OCI-LY1 (cell line): ENCODE data around the gene NECTIN3.

Source experiments
- H2AFZ ChIP-seq: fragments of 200-600 bp; sonication (generic), shearing (Covaris generic); 2 replicates; pipeline ENCODE4 v1.6.0; 2014; ENCODE audit warnings: antibody characterized with exemption, mild to moderate bottlenecking, low read length
- H3F3A ChIP-seq: fragments of 200-600 bp; sonication (generic), shearing (Covaris generic); 2 replicates; pipeline ENCODE4 v1.6.0; 2014; ENCODE audit warnings: mild to moderate bottlenecking, antibody characterized with exemption, low read length, moderate library complexity; ENCODE audit not compliant: insufficient read depth
- H3K27ac ChIP-seq: fragments of 200-600 bp; sonication (generic); 2 replicates; pipeline ENCODE4 v1.5.1; 2014; ENCODE audit warnings: low read length, mixed run types, mild to moderate bottlenecking, low read depth; ENCODE audit not compliant: poor library complexity, severe bottlenecking
- H3K27me3 ChIP-seq: fragments of 200-600 bp; sonication (generic); 2 replicates; pipeline ENCODE4 v1.6.0; 2014; ENCODE audit warnings: antibody characterized with exemption, mild to moderate bottlenecking, low read length, moderate library complexity; ENCODE audit not compliant: insufficient read depth
- H3K36me3 ChIP-seq: fragments of 200-600 bp; sonication (generic); 2 replicates; pipeline ENCODE4 v1.6.1; 2014; ENCODE audit warnings: mild to moderate bottlenecking, antibody characterized with exemption, low read length, moderate library complexity, mixed read lengths; ENCODE audit not compliant: insufficient read depth
- H3K4me1 ChIP-seq: fragments of 200-600 bp; sonication (generic); 2 replicates; pipeline ENCODE4 v1.5.1; 2014; ENCODE audit warnings: mild to moderate bottlenecking, low read length, moderate library complexity; ENCODE audit not compliant: insufficient read depth, severe bottlenecking
- H3K4me2 ChIP-seq: fragments of 200-600 bp; sonication (generic), shearing (Covaris generic); 2 replicates; pipeline ENCODE4 v1.6.1; 2014; ENCODE audit warnings: low read length
- H3K4me3 ChIP-seq: fragments of 200-600 bp; sonication (generic); 2 replicates; pipeline ENCODE4 v1.5.1; 2014; ENCODE audit warnings: low read length, low read depth, mild to moderate bottlenecking, mixed read lengths; ENCODE audit not compliant: poor library complexity, severe bottlenecking
- H3K79me2 ChIP-seq: fragments of 200-600 bp; shearing (Covaris generic); 2 replicates; pipeline ENCODE4 v1.6.1; 2016; ENCODE audit warnings: mixed run types, low read length, mixed read lengths; ENCODE audit not compliant: insufficient read depth
- H3K9ac ChIP-seq: fragments of 200-600 bp; sonication (generic), shearing (Covaris generic); 2 replicates; pipeline ENCODE4 v1.6.1; 2014; ENCODE audit warnings: mild to moderate bottlenecking, low read length, mixed read lengths
- H3K9me2 ChIP-seq: fragments of 200-600 bp; sonication (generic), shearing (Covaris generic); 2 replicates; pipeline ENCODE4 v1.6.1; 2014; ENCODE audit warnings: low read depth, mild to moderate bottlenecking, low read length, mixed read lengths
- H3K9me3 ChIP-seq: fragments of 200-600 bp; shearing (Covaris generic); 2 replicates; pipeline ENCODE4 v1.6.1; 2014; ENCODE audit warnings: low read length, mixed read lengths
- H4K20me1 ChIP-seq: fragments of 200-600 bp; sonication (generic), shearing (Covaris generic); 2 replicates; pipeline ENCODE4 v1.6.0; 2016; ENCODE audit warnings: mild to moderate bottlenecking, low read length; ENCODE audit not compliant: insufficient read depth
- CTCF ChIP-seq: fragments of 200-600 bp; sonication (generic), shearing (Covaris generic); IDR thresholded peaks from 2 replicates; pipeline ENCODE4 v1.5.1; 2017; ENCODE audit warnings: mild to moderate bottlenecking, antibody characterized with exemption, low read length, moderate library complexity, mixed read lengths
- EZH2 ChIP-seq: fragments of 200-600 bp; sonication (generic), shearing (Covaris generic); IDR thresholded peaks from 2 replicates; pipeline ENCODE4 v1.8.0; 2017; ENCODE audit warnings: borderline replicate concordance, mixed run types, mild to moderate bottlenecking, antibody characterized with exemption, low read length, moderate library complexity, mixed read lengths

The NECTIN3 gene

GRCh38 chr3:111084911-111085310 is 13.3 kb downstream of the NECTIN3 start:
- Histone ChIP-seq H3K79me2 (no peaks in the 10 kb centered on the region), H3K9ac (no peak overlapping the region)

GRCh38 chr3:111087924-111088469 is 16.4 kb downstream of the NECTIN3 start:
- Histone ChIP-seq H3K36me3 (no peaks in the 10 kb centered on the region), H3K27me3 (no peaks in the 10 kb centered on the region), H2AFZ (no peak overlapping the region), H3K9ac (no peak overlapping the region), H3K27ac (no peak overlapping the region), H3F3A (no peaks in the 10 kb centered on the region), H3K4me1 (no peaks in the 10 kb centered on the region), H3K9me3 (no peaks in the 10 kb centered on the region), H3K9me2 (no peaks in the 10 kb centered on the region), H3K4me3 (no peak overlapping the region), H4K20me1 (no peaks in the 10 kb centered on the region), H3K4me2 (no peak overlapping the region), H3K79me2 (no peaks in the 10 kb centered on the region)
- TF ChIP-seq EZH2 (no peak), CTCF (no peak)

More at GRCh38 chr3:111084911-111085310, 13.3 kb downstream of the NECTIN3 start:
- H3K9me2 ChIP-seq, result no peaks in the 10 kb centered on the region
- no peaks in the 10 kb centered on the region for H3F3A ChIP-seq
- no peaks in the 10 kb centered on the region for H3K9me3 ChIP-seq
- H3K36me3 ChIP-seq, result no peaks in the 10 kb centered on the region
- H4K20me1 ChIP-seq, result no peaks in the 10 kb centered on the region
- H3K4me1 ChIP-seq, result no peaks in the 10 kb centered on the region
- no peaks in the 10 kb centered on the region for H3K27me3 ChIP-seq
- H3K4me2 ChIP-seq, result no peak overlapping the region
- no peak overlapping the region for H3K4me3 ChIP-seq
- TF ChIP-seq CTCF, result no peak
- no peak for TF ChIP-seq EZH2
- no peak overlapping the region for H2AFZ ChIP-seq
- H3K27ac ChIP-seq, result no peak overlapping the region

- H3K9ac ChIP-seq, result no peak overlapping the region
- no peaks in the 10 kb centered on the region for H3K36me3 ChIP-seq
Measured at GRCh38 chr3:111096487-111097209, 25.0 kb downstream of the NECTIN3 start.

More at GRCh38 chr3:111096487-111097209, 25.0 kb downstream of the NECTIN3 start:
- H3K4me1 ChIP-seq, result no peaks in the 10 kb centered on the region
- H3K27ac ChIP-seq, result no peak overlapping the region
- H3K27me3 ChIP-seq, result no peaks in the 10 kb centered on the region
- no peak overlapping the region for H3K4me2 ChIP-seq
- H3F3A ChIP-seq, result no peaks in the 10 kb centered on the region
- TF ChIP-seq EZH2 (no peak), CTCF (no peak)
- H2AFZ ChIP-seq, result no peak overlapping the region
- no peaks in the 10 kb centered on the region for H3K79me2 ChIP-seq
- H3K9me2 ChIP-seq, result no peaks in the 10 kb centered on the region
- no peaks in the 10 kb centered on the region for H3K9me3 ChIP-seq
- H3K4me3 ChIP-seq, result no peak overlapping the region
- no peaks in the 10 kb centered on the region for H4K20me1 ChIP-seq
